Stimulated activated CD8-positive, alpha-beta memory T cell treated with anti-CD3 and anti-CD28 coated beads, Interleukin-4, amount 100 ng/mL, for 1 hour (primary cell): ENCODE measurements around the gene GNAZ.
A peak's percentile ranks its signal among the peaks of the same experiment; 100 is the strongest.
"Not testable (repeated sequence)": the region's sequence is repeated elsewhere in the genome, so short reads cannot be mapped to it uniquely, and the experiment has no call there.

Experiments
- DNase-seq, 2 donors: peaks; one replicate each; pipeline ENCODE4 v3.0.0-alpha.2; 2020; ENCODE audit warnings: low read depth in 2 of 2, low spot score in 1 of 2

Gene GNAZ

DNA sequence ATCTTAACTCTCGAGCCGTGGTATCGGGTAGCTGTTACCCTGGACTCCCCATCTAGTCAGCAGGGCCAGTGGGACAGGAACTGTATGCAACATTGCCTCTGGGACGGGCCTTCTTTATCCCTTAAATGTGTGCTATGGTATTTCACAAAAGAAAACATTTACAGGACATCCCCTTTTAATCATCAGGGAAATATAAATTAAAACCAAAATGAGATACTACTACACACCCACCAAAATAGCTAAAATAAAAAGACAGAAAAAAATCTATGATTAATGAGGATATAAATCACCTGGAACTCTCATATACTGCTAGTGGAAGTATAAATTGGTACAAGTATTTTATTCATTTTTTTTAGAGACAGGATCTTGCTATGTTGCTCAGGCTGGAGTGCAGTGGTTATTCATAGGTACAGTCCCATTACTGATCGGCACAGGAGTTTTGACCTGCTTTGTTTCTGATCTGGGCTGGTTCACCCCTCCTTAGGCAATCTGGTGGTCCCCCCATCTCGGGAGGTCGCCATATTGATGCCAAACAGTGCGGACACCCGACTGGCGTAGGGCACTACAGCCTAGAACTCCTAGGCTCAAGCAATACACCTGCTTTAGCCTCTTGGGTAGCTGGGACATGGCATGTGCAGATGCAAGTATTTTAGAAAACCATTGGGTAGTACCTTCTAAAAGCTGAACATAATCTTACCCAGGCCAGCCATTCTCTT, 62.2 kb downstream of the GNAZ start:
- no peak for DNase-seq

DNA sequence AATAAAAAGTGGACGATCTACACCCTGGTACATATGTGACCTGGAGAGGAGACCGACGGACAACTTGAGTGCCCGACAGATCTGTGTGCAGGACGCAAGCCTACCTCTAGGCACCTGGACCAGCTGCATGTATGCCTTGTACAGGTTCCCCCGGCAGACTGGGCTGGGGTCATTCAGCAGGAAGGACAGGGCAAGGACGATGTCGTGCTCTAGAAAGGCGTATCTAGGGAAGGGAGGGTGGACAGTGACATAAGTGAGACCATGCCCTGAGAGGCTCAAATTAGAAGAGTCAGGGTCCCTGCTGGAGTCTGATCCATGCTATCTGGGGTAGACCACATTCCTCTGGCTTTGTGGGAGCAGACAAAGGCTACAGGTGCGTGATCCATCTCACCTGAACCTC, 63.6 kb downstream of the GNAZ start:
- no peak for DNase-seq

DNA sequence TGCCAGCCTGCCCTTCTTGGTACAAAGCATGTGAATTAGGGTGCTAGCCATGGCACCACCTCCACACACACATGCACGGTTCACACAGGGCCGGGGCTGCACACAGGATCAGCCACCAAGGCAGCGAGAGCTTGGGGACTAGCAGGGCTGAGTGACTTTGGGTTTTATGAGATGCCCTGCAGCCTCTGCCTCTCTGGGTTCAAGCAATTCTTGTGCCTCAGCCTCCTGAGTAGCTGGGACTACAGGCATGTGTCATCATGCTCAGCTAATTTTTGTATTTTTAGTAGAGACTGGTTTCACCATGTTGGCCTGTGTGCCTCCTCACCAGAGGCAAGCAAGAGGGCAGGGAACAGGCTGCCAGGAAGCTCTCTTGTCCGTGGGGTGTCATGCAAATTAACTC, 66.7 kb downstream of the GNAZ start:
- DNase-seq: not testable (repeated sequence)

DNA sequence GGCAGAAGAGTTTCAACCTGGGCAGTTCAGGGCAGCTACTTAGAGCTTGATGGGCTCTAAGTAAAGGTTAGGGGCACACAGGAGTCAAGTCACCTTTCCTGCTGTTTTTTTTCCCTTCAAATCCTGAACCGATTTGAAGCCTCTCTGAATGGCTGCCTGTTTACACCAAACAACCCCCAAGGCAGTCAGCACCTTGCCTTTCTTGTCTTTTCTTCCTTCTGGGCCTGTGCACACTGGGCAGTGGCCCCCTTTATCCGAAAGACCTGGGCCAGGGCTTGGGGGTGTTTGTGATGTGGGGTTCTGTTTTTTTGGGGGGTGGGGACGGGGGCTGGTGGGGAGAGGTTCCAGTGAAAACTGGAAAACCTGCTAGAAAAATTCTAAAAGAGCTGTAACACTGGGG, 67.1 kb downstream of the GNAZ start:
- DNase-seq: no peak

DNA sequence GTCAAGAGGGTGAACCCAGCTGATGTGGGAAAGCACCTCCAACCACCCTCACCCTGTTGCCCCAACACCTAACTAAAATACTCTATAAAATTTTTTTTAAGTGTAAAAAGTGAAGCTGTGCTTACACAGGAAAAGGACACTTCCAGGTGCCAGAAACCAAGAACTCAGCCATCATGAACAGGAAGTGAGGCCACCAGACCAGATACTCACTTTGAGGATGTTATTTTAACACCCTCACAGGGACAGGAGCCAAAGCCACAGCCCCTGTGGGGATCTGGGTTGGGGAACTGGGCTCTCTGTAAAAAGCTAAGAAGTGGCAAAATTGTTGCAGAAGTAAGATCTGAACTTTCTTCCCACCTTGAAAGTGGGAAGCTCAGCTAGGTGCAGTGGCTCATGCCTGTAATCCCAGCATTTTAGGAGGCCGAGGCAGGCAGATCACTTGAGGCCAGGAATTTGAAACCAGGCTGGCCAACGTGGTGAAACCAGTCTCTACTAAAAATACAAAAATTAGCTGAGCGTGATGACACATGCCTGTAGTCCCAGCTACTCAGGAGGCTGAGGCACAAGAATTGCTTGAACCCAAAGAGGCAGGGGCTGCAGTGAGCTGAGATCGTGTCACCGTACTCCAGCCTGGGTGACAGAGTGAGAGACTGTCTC, 67.7 kb downstream of the GNAZ start:
- peak in 1 of 2 donors; percentile 25 for DNase-seq

DNA sequence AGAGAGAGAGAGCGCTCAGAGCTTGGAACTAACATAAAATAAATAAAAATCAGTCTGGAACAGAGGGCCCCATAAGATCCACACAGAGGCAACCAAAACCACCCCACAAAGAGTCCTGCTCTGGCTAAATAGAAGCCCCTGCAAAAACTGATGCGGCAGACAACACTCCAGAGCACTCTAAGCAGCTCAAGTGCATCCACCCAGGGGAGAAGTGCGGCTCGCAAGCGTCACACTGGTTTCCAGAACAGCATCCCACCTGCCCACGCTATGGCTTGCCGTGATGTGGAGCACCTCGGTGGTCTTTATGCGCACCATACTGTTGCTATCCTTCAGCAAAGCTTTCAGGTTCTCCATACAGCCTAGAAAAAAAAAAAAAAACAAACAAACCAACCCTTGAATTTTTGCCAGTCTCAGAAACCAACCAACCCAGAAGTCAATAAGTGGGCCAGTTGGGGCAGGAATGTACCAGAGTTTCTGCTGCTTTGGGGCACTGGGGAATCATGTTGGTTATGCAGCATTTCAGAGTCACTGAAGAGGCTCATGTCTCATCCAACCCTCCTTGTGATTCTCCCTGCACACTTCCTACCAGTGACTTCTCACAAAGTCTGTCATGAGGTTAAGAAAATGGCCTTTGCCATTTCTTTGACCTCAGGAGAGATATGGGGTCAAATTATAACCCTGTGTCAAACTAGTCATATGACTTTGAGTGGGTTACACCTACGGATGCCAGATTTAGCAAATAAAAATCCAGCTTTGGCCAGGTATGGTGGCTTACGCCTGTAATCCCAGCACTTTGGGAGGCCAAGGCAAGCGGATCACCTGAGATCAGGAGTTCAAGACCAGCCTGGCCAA, 68.5 kb downstream of the GNAZ start:
- DNase-seq: no peak

DNA sequence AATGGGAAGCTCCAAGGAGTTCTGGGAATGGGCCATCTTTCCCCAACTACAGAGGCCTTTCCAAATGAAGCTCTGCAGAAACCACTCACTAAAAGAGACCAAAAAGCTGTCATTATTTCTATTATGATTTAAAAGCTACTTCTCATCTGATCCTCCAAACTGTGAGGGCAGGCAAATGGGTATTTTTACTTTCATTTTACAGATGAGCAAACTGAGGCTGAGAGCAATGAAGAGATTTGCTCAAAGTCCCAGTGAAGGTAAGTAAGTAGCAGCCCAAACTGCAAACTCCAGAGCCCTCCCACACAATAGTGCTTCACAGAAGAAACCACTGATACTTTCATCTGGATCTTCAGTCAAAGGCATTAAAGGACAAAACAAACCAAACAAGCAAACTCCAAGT, 70.1 kb downstream of the GNAZ start:
- no peak for DNase-seq

DNA sequence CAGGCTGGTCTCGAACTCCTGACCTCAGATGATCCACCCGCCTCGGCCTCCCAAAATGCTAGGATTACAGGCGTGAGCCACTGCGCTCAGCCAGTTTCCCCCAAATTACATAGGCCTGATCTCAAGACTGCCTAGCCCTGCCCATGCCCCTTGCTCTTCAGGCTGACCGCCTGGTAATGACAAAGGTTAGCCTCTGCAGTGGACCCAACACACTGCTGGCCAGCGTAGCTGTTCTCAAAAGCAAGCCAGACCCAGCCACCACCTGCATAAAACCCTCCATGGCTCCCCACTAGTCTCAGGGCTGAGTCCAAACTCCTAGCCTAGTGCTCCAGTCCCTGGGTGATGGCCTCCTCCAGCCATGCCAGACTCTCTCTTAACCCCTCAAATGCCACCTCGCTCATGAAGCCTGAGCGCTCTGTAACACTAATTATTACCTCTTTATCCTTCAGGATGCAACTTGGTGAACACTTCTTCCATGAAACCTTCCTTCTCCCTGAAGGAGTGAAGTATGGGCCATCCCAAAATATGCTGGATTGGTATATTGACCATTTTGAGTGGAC, 72.3 kb downstream of the GNAZ start:
- no peak for DNase-seq

DNA sequence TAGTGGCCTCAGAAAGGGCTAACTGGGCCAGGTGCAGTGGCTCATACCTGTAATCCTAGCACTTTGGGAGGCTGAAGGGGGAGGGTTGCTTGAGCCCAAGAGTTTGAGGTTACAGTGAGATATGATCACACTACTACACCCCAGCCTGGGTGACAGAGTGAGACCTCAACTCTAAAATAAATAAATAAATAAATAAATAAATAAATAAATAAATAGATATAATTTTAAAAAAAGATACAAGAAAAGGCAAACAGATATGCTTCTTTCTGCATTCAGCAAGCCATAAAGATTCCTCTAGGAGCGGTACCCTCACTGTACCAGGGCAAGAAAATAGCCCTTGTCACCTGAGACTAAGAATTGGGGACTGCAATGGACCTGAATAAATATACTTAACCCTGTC, 72.8 kb downstream of the GNAZ start:
- no peak for DNase-seq

DNA sequence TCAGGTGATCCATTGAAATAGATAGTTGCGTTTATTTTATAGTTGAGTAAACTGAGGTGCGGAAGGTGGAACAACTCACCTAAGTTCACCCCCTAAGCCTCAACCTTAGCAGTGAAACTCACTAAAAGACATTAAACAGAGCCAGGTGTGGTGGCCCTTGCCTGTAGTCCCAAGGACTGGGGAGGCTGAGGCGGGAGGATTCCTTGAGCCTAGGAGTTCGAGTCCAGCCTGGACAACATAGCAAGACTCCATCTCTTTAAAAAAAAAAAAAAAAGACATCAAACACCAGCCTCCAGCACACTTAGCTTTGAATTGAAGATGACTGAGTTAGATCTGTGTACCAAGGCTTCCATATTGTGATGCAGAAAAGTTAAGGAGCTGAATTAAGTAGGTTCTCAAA, 74.1 kb downstream of the GNAZ start:
- DNase-seq: no peak

DNA sequence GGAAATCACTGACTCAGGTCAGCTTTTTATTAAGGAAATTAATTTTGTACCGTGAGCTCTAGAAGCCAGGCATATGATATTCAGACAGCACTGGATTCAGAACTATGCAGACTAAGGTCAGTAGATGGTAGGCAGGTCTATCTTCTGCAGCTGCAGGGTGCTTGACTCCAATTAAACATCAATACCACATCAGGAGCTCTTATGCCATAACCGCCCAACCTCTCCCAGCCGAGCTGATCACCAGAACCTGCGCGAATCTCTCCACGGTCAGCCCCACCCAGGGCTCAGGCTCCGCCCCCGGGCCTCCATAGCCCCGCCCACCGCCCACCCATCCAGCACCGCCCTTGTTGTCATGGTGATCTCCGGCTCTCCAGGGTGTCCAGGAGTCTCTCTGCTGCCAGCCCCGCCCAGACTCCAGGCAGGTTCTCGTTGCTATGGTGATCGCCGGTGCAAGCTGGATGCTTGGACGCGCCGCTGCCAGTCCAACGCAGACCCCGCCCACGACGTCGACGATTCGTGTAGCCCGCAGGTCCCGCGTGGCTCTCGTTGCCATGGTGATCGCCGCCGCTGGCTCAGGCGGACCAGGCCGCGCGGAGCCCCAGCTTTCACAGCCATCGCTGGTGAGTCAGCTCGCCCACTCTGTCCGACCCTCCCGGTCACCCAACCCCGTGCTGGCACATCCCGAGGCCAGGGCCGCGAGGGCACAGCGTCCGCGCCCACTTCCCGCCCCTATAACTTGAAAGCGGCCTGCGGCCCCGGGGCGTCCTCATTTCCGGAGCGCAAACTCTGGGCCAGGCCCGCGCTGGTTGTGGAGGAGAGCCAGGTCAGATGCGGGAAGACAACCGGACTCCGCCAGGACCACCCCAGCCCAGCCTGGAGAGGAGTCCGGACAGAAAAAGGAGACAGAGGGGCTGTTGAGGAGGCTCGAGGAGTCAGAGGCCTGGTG, 74.9 kb downstream of the GNAZ start, which contains the start of gene RAB36:
Gene RAB36, plus strand, starts transcription at position 546 of the 946 bp plus-strand sequence. CDS start 1,140 bp downstream, outside the sequence.
- DNase-seq: peak; percentile 63 to 75

DNA sequence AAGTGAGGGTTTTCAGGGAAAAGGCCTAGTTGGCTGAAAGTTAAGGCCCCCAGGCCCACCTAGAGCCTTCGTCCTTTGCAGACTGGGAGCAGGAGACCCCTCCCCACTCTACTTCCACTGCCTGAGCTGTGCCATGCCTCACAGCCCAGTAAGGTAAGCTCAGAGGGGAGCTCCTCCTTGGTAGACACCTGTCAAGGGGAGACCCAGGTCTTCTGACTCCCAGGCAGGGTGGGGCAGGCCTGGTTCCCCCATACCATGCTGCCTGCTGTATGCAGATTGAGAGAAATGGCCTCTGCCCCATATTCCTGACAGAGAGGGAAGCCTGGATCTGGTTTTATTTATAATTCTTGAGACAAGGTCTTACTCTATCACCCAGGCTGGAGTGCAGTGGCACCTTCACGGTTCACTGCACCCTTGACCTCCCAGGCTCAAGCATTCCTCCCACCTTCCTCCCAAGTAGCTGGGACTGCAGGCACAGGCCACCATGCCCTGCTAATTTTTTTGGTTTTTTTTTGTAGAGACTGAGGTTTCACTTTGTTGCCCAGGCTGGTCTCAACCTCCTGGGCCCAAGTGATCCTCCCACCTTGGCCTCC, 75.7 kb downstream of the GNAZ start:
- DNase-seq: no peak

DNA sequence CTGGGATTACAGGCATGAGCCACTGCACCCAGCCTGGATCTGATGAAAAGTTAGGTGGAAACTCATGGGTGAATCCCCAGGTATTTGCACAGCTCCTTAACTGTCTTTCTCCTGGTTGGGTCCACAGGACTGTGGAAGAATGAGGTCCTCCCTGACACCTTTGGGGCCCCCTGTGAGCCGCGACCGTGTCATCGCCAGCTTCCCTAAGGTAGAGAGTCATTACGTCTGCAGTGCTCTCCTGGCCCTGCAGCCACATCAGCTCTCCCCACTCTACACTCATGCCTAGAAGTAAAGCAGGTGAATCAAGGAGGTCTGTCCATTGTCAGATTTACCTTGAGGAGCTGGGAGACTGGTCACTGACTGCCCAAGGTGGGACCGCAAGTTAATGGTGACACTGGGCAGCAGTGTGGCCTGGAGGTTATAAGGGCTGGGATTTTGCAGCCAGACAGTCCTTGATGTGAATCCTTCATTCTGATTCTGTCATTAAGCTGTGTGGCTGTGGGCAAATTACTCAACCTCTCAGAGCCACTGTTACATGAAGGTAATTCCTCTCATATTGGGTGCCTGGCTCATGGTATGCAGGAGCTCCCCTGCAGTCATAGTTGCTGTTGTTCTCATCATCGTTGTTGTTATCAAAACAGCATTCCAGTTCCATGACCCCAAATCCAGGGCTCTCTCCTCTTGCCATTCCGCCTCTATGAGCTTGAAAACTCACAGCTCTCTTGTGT, 76.3 kb downstream of the GNAZ start:
- DNase-seq: no peak

DNA sequence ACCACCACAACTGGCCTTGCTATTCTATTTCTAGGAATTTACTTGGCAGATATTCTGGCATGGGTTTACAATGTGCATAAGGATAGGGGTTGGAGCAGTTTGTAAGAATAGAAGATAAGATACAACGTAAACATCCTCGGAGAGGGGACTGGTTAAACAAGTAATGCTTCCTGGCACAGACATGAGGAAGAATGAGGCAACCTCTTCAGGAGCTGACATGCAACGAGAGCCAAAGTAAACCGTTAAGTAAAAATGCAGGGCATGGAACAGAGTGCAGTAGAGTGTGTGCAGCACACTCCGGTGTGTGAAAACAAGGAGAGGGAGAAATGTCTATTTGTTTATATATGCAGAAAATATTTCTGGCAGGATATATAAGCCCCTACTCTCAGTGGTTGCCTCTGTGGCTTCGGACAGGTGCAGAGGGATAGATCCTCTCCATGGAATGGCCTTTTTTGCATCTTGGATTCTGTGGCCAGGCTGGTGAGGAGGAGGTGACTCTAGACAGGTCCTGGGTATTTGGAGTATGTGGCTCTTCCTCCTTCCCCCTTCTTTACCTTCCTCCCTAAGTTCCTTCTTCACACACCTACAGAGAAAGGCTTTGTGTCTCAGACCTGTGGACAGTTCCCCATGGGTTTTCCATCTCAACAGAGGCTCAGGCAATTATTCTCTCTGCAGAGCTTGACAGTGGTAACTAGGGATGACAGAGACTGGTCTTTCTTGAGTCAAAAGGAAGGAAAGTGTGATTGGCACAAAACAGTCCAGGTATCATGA, 77.5 kb downstream of the GNAZ start:
- DNase-seq: no peak

DNA sequence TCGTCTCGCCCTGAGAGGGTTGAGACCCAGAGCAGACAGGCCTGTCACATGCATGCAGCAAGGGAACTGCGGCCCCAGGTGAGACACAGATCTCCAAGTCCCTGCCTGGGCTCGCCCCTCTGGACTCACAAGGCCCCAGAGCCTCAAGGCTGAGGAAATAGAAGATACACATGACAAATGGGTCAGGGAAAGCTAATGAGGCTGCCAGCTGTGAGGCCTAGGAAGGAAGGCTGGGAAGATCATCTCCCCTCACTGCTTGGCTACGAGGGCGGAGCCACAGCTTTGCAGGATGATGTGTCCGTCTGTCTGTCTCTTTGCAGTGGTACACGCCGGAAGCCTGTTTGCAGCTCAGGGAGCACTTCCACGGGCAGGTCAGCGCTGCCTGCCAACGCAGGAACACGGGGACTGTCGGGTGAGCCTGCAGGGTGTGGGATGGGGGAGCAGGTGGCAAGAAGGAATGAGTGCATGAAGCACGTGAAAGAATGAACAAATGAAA, 79.5 kb downstream of the GNAZ start:
- DNase-seq: no peak

DNA sequence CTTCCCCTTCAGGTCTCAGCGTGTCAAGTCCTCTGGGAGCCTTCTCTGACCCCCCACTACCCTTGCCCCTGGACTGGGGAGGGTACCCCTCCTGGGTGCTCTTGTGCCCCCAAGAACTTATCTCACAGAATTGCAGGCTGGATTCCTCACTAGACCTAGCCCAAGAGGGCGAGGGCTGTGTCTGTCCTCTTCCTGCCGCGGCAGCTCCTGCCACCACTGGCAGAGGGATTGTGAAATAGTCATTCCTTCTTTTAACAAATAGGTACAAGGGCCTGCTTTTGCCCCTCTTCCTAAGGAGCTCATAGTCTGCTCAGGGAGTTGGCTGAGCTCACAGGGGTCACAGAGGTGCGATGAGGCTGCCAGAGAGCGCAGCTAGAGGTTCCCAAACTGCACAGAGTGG, 80.4 kb downstream of the GNAZ start:
- DNase-seq: no peak

DNA sequence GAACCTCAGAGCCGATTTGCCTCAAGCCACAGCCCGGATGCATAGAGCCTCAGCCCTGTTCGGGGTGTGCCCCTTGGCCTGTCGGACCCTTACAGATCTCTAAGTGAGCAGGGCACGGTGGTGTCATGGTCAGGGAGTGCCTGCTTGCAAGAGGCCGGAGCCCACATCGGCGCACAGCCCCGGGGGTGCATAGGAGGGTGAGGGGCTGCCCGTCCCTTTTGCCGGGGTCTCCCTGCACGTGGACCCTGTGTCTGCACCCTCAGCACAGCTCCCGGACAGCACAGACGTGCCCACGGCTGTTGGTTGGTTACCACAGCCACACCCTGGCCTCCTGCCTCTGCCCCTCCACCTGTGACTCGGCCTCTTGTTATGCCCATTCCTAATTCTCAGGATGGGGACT, 81.5 kb downstream of the GNAZ start:
- DNase-seq: no peak
